H1 (cell line): ENCODE data around the gene WWP2. TPM values are rescaled to one million over a fixed set of nuclear protein-coding genes. Genes with fewer than 3 reads are reported as not detected.

ENCODE experiments used
- BACH1 ChIP-seq: IDR thresholded peaks from 2 replicates; pipeline ENCODE4 v1.6.1; 2012; ENCODE audit warnings: low read length, improper control_type of control experiment
- BCL11A ChIP-seq, 2 experiments: IDR thresholded peaks; one replicate each; pipeline ENCODE4 v1.6.1; 2011; ENCODE audit warnings: low read depth in 2 of 2, low read length in 2 of 2, mild to moderate bottlenecking in 2 of 2
- BRCA1 ChIP-seq: IDR thresholded peaks from 2 replicates; pipeline ENCODE4 v1.6.1; 2012; ENCODE audit warnings: low read depth, low read length, improper control_type of control experiment
- CBX5 ChIP-seq: fragments of 300-800, 300-1000 bp; sonication (generic); IDR thresholded peaks from 2 replicates; pipeline ENCODE4 v1.7.1; 2016; ENCODE audit warnings: antibody characterized with exemption, low read length, low read depth
- CEBPB ChIP-seq: IDR thresholded peaks from 2 replicates; pipeline ENCODE4 v1.6.1; 2012; ENCODE audit warnings: low read depth, low read length
- CTBP2 ChIP-seq: IDR thresholded peaks from 2 replicates; pipeline ENCODE4 v1.7.0; 2011; ENCODE audit warnings: borderline replicate concordance, mild to moderate bottlenecking, moderate library complexity, mixed read lengths, low read length; ENCODE audit not compliant: insufficient read depth, insufficient read length
- HDAC2 ChIP-seq, 2 experiments: fragments of 300-600 bp in 1 of 2; sonication (generic) in 1 of 2; IDR thresholded peaks; 2 replicates each; pipeline ENCODE4 v1.6.1; 2011 to 2012; ENCODE audit warnings: low read depth in 2 of 2, low read length in 2 of 2, mild to moderate bottlenecking in 2 of 2, moderate library complexity in 2 of 2, borderline replicate concordance in 1 of 2, inconsistent platforms in 1 of 2
- KDM5A ChIP-seq: fragments of 200-600 bp; IDR thresholded peaks from 2 replicates; pipeline ENCODE4 v1.7.1; 2012; ENCODE audit warnings: mild to moderate bottlenecking, low read length, inconsistent platforms, mixed read lengths
- RNF2 ChIP-seq: fragments of 200-900, 300-1000 bp; sonication (generic); IDR thresholded peaks from 2 replicates; pipeline ENCODE4 v1.7.1; 2016; ENCODE audit warnings: borderline replicate concordance, low read depth, mild to moderate bottlenecking, antibody characterized with exemption, low read length; ENCODE audit not compliant: poor library complexity, severe bottlenecking; ENCODE audit errors: missing control alignments
- SP2 ChIP-seq: IDR thresholded peaks from 2 replicates; pipeline ENCODE4 v1.6.1; 2012; ENCODE audit warnings: mild to moderate bottlenecking, low read length, inconsistent platforms
- polyA plus RNA-seq, 7 experiments: library from polyadenylated mRNA; depleted of rRNA in 3 of 7; stranded (reverse) in 5 of 7; unstranded in 2 of 7; fragments of >200 nt in 5 of 7; fragments of 200-250 nt in 2 of 7; gene quantifications; 1 replicate in 5 of 7; 2 replicates in 1 of 7; 4 replicates in 1 of 7; pipeline versions ENCODE4 v1.2.1 to v1.2.3, GENCODE V29; 2011 to 2013; ENCODE audit warnings: missing spikeins in 2 of 7, mixed read lengths in 2 of 7
- total RNA-seq: library from RNA; stranded (reverse); fragmentation: NEBNext Ultra II Directional; extraction: Animal tissue kit (Norgen Biotek cat#: 25700); gene quantifications from 2 replicates; pipeline ENCODE4 v1.2.1, GENCODE V29; 2021
- TF ChIP-seq, protein P1 (sequence below): IDR thresholded peaks from 2 replicates; pipeline ENCODE4 v1.6.1; 2012; ENCODE audit warnings: low read length, inconsistent platforms

Gene WWP2
- total and polyA plus RNA-seq, 2 of the 8 experiments (the other 6 are each of a cell fraction or from before 2014, with no cell fraction given), result 14.1 to 42.2 TPM

DNA sequence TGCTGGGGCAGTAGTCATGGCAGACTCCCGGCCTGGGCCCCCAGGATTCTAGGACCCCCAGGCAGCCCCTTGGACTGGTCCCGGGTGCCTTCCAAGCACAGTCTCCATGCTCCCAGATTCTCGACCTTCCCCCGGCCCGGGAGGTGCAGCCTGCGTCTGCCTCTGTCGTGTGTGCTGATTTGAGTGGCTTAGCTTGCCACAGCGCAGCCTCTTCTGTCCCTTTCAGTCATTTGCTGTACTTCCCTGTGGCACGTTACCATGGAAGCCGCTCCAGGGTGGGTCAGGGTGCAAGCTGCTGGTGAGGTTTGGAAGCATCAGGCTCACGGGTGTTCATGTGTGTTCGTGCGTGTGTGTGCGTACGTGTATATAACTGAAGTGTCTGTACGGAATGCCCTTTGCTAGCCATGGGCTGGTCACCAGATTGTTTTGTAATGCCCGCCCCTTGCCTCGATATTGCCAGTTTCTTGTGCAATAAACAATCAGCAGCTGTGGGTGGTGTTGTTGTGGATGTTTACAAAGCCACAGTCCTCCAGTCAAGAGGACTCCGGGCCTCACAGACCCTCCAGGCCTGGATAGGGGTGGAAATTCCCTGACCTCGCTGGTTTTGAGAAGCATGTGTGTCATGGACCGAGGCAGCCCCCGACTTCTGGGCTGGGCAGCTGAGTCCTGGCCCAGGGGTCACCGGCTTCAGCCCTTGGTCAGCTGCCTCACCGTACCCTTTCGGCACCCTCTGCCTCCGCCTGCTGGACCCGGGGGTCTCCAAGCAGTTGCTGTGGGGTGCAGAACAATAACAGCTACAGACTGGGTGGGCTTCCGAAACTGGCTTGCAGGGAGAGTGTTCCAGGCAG is 179.3 kb downstream of the WWP2 start (continued):
- TF ChIP-seq, protein P1, sequence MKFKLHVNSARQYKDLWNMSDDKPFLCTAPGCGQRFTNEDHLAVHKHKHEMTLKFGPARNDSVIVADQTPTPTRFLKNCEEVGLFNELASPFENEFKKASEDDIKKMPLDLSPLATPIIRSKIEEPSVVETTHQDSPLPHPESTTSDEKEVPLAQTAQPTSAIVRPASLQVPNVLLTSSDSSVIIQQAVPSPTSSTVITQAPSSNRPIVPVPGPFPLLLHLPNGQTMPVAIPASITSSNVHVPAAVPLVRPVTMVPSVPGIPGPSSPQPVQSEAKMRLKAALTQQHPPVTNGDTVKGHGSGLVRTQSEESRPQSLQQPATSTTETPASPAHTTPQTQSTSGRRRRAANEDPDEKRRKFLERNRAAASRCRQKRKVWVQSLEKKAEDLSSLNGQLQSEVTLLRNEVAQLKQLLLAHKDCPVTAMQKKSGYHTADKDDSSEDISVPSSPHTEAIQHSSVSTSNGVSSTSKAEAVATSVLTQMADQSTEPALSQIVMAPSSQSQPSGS, result no peak
- TF ChIP-seq BRCA1, result no peak
- no peak for TF ChIP-seq KDM5A
- TF ChIP-seq HDAC2 (IDR thresholded peaks at IDR 0.05; ENCODE audit: borderline replicate concordance in 1 of 2, low read depth in 2 of 2, low read length in 2 of 2), result no peak
- no peak for TF ChIP-seq RNF2
- TF ChIP-seq CEBPB, result no peak
- no peak for TF ChIP-seq BACH1
- TF ChIP-seq CTBP2, result no peak
- TF ChIP-seq SP2, result no peak
- no peak for TF ChIP-seq CBX5
- TF ChIP-seq BCL11A (IDR thresholded peaks at IDR 0.05; ENCODE audit: low read depth in 2 of 2, low read length in 2 of 2), result no peak
